Loucy (cell line): Measurements from ENCODE around the gene MYO7B.

ENCODE experiments used
- H2AFZ ChIP-seq: fragments of 200-600 bp; sonication (generic); 2 replicates; pipeline ENCODE4 v1.6.0; 2016; ENCODE audit warnings: antibody characterized with exemption, mild to moderate bottlenecking, low read length, moderate library complexity
- H3F3A ChIP-seq: fragments of 200-600 bp; 2 replicates; pipeline ENCODE4 v1.6.0; 2016; ENCODE audit warnings: antibody characterized with exemption, low read depth, mild to moderate bottlenecking
- H3K27me3 ChIP-seq: fragments of 200-600 bp; sonication (generic); 2 replicates; pipeline ENCODE4 v1.6.1; 2014; ENCODE audit warnings: low read length, mild to moderate bottlenecking; ENCODE audit not compliant: insufficient read depth, poor library complexity, severe bottlenecking
- H3K36me3 ChIP-seq: fragments of 200-600 bp; sonication (generic); 2 replicates; pipeline ENCODE4 v1.6.1; 2016; ENCODE audit warnings: low read length; ENCODE audit not compliant: insufficient read depth
- H3K4me1 ChIP-seq: fragments of 200-600 bp; sonication (generic); 2 replicates; pipeline ENCODE4 v1.5.1; 2014; ENCODE audit warnings: low read length, mild to moderate bottlenecking; ENCODE audit not compliant: insufficient read depth, poor library complexity, severe bottlenecking
- H3K4me2 ChIP-seq: fragments of 200-600 bp; sonication (generic); 2 replicates; pipeline ENCODE4 v1.6.0; 2014; ENCODE audit warnings: antibody characterized with exemption, low read length, low read depth, mild to moderate bottlenecking; ENCODE audit not compliant: poor library complexity, severe bottlenecking
- H3K4me3 ChIP-seq: fragments of 200-600 bp; sonication (generic); 2 replicates; pipeline ENCODE4 v1.5.1; 2014; ENCODE audit warnings: low read length, mild to moderate bottlenecking, mixed read lengths; ENCODE audit not compliant: poor library complexity, severe bottlenecking
- H3K79me2 ChIP-seq: fragments of 200-600 bp; sonication (generic); 2 replicates; pipeline ENCODE4 v1.6.1; 2014; ENCODE audit warnings: low read length; ENCODE audit not compliant: insufficient read depth
- H3K9ac ChIP-seq: fragments of 200-600 bp; sonication (generic); 2 replicates; pipeline ENCODE4 v1.6.0; 2014; ENCODE audit warnings: mild to moderate bottlenecking, low read depth, low read length, moderate library complexity; ENCODE audit not compliant: poor library complexity, severe bottlenecking
- H3K9me2 ChIP-seq: fragments of 200-600 bp; sonication (generic); replicated peaks from 2 replicates; pipeline ENCODE4 v1.6.1; 2016; ENCODE audit warnings: low read depth, low read length, mixed read lengths
- H3K9me3 ChIP-seq: fragments of 200-600 bp; sonication (generic); 2 replicates; pipeline ENCODE4 v1.6.1; 2014; ENCODE audit warnings: mild to moderate bottlenecking, antibody characterized with exemption, low read length, low read depth; ENCODE audit not compliant: insufficient read depth
- H4K20me1 ChIP-seq: fragments of 200-600 bp; sonication (generic); 2 replicates; pipeline ENCODE4 v1.6.0; 2014; ENCODE audit warnings: antibody characterized with exemption, low read length, mild to moderate bottlenecking; ENCODE audit not compliant: insufficient read depth, poor library complexity, severe bottlenecking
- EZH2phosphoT487 ChIP-seq: fragments of 200-600 bp; IDR thresholded peaks from 2 replicates; pipeline ENCODE4 v1.6.1; 2018; ENCODE audit warnings: antibody characterized with exemption, mild to moderate bottlenecking, moderate library complexity, borderline replicate concordance
- TF ChIP-seq, protein P1 (sequence below): fragments of 200-600 bp; sonication (generic); conservative IDR thresholded peaks from 2 replicates; pipeline ENCODE4 v1.5.1; 2014; ENCODE audit warnings: mild to moderate bottlenecking, antibody characterized with exemption, low read length

MYO7B gene

DNA sequence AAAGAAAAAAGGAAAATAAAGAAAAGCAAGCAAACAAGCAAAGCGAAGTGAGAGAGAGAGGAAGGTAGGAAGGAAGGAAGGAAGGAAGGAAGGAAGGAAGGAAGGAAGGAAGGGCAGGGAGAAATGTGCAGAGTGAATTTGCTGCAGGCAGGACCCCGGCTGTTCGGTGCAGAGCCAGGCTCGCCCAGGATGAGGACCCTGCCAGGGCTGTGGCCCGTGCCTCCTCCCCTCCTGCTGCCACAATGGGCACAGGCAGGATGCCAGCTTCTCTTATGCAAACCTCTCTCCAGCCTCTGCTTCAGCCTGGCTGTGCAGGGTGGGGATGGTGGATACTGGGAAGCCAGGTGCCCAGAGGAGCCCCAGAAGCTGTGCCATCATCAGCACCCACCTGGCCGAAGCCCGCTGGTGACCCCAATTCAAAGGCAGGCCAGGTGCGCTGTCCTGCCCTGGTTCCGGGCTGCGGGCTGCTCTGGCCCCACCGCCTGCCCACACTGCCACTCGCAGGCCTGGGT is 113.7 kb downstream of the MYO7B start:
- Histone ChIP-seq H3K27me3 (no peaks in the 10 kb centered on the region), H3K4me2 (peak overlapping the region; percentile 41), H3K4me1 (peaks cover 24% of the 10 kb centered on the region), H3K36me3 (no peaks in the 10 kb centered on the region), H3K79me2 (no peaks in the 10 kb centered on the region), H3K9me3 (no peaks in the 10 kb centered on the region), H3K9ac (peak overlapping the region; percentile 54), H3K4me3 (no peak overlapping the region), H3K9me2 (no peaks in the 10 kb centered on the region), H2AFZ (peak overlapping the region; percentile 81), H3F3A (no peaks in the 10 kb centered on the region), H4K20me1 (no peaks in the 10 kb centered on the region)
- TF ChIP-seq, protein P1, sequence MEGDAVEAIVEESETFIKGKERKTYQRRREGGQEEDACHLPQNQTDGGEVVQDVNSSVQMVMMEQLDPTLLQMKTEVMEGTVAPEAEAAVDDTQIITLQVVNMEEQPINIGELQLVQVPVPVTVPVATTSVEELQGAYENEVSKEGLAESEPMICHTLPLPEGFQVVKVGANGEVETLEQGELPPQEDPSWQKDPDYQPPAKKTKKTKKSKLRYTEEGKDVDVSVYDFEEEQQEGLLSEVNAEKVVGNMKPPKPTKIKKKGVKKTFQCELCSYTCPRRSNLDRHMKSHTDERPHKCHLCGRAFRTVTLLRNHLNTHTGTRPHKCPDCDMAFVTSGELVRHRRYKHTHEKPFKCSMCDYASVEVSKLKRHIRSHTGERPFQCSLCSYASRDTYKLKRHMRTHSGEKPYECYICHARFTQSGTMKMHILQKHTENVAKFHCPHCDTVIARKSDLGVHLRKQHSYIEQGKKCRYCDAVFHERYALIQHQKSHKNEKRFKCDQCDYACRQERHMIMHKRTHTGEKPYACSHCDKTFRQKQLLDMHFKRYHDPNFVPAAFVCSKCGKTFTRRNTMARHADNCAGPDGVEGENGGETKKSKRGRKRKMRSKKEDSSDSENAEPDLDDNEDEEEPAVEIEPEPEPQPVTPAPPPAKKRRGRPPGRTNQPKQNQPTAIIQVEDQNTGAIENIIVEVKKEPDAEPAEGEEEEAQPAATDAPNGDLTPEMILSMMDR, result no peak
- TF ChIP-seq EZH2phosphoT487, result no peak

DNA sequence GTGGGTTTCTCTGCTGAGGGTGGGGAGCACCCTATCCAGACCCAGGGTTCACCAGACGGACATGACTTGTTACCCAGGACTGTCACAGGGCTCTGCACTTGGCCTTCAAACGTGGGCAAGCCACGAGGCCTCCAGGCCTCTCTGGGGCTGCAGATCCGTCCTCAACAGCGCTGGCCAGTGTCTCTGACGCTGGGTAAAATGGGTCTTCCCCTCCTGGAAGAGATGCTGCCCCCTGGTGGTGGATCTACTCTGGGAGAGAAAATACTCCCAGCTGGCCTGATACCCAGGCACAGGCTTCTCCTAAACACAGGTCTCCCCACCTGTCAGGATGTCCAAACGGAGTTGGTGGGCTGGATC is 114.2 kb downstream of the MYO7B start:
- peak overlapping the region; percentile 81 for H2AFZ ChIP-seq

DNA sequence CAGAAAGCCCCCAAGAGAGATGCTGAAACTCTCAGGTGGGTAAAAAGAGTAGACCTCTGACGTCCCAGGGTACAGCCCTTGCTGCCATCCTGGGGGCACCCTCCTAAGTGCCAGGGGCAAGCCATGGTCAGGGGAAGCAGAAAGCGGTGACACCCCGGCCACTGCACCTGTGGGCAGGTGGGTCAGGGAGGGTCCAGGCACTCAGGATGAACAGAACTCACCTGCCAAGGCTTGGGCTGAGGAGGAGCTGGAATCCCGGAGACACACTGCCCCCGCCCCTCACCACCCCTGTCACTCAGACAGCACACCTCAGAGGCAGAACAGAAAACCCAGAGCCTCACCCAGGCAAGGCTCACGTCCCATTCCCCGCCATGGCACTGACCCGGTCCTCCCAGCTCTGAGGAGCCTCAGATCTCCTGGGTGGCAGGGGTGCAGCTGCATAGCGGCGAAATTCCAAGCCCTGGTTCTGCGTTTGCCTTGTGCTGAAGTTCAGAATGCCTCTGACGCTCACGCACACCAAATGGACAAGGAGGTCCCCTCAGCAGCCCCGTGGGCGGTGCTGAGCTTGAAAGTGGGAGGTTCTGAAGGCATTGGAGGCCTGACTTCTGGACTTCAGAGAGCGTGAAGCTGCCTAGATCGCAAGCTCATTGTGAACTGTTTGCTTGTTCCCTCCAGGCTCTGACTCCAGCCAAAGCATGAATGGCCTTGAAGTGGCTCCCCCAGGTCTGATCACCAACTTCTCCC is 114.7 kb downstream of the MYO7B start:
- H3K9me2 ChIP-seq, result no peaks in the 10 kb centered on the region
- H4K20me1 ChIP-seq, result no peaks in the 10 kb centered on the region
- TF ChIP-seq, protein P1, result no peak
- no peak for TF ChIP-seq EZH2phosphoT487
- H3K4me1 ChIP-seq, result peaks cover 21% of the 10 kb centered on the region
- H2AFZ ChIP-seq, result no peak overlapping the region
- no peaks in the 10 kb centered on the region for H3K9me3 ChIP-seq
- no peaks in the 10 kb centered on the region for H3K27me3 ChIP-seq
- no peaks in the 10 kb centered on the region for H3F3A ChIP-seq
- no peaks in the 10 kb centered on the region for H3K79me2 ChIP-seq
- H3K4me2 ChIP-seq, result no peak overlapping the region
- no peaks in the 10 kb centered on the region for H3K36me3 ChIP-seq
- H3K4me3 ChIP-seq, result no peak overlapping the region
- H3K9ac ChIP-seq, result no peak overlapping the region

More for the DNA sequence above, 114.2 kb downstream of the MYO7B start:
- no peaks in the 10 kb centered on the region for H4K20me1 ChIP-seq
- TF ChIP-seq EZH2phosphoT487, result no peak
- TF ChIP-seq, protein P1, result peak; percentile 89
- no peaks in the 10 kb centered on the region for H3K27me3 ChIP-seq
- peak overlapping the region; percentile 41 for H3K4me2 ChIP-seq
- H3K9me2 ChIP-seq, result no peaks in the 10 kb centered on the region
- no peaks in the 10 kb centered on the region for H3K9me3 ChIP-seq
- no peaks in the 10 kb centered on the region for H3F3A ChIP-seq
- no peaks in the 10 kb centered on the region for H3K79me2 ChIP-seq
- no peaks in the 10 kb centered on the region for H3K36me3 ChIP-seq
- H3K4me3 ChIP-seq, result no peak overlapping the region
- H3K4me1 ChIP-seq, result peaks cover 22% of the 10 kb centered on the region
- H3K9ac ChIP-seq, result peak overlapping the region; percentile 54
